ENCODE results near the gene ABR.
"Not testable (repeated sequence)": the region's sequence is repeated elsewhere in the genome, so short reads cannot be mapped to it uniquely, and the experiment has no call there.

Gene ABR

GRCh38 chr17:1120596-1121441 is 59.0 kb downstream of the ABR start:
- DNase-seq (ENCODE audit: low spot score): no peak

GRCh38 chr17:1119924-1120323 is 59.9 kb downstream of the ABR start:
- DNase-seq (ENCODE audit: low spot score): no peak

- DNase-seq (ENCODE audit: low spot score): no peak
Observed at GRCh38 chr17:1116602-1117001, 63.2 kb downstream of the ABR start.

- DNase-seq (ENCODE audit: low spot score): no peak
Observed at GRCh38 chr17:1112875-1113274, 66.9 kb downstream of the ABR start.

- peak; percentile 31 for DNase-seq (ENCODE audit: low spot score)
Observed at GRCh38 chr17:1111599-1112443, 68.0 kb downstream of the ABR start.

- peak; percentile 82 for DNase-seq (ENCODE audit: low spot score)
Observed at GRCh38 chr17:1110862-1111598, 68.8 kb downstream of the ABR start.

GRCh38 chr17:1110541-1110861 is 69.3 kb downstream of the ABR start:
- DNase-seq (ENCODE audit: low spot score): peak; percentile 24

GRCh38 chr17:1109606-1110540 is 69.9 kb downstream of the ABR start:
- DNase-seq (ENCODE audit: low spot score): peak; percentile 84

- DNase-seq (ENCODE audit: low spot score): peak; percentile 42
Observed at GRCh38 chr17:1108765-1109605, 70.8 kb downstream of the ABR start.

- DNase-seq (ENCODE audit: low spot score): no peak
Observed at GRCh38 chr17:1108478-1108764, 71.4 kb downstream of the ABR start.

GRCh38 chr17:1107777-1108477 is 71.9 kb downstream of the ABR start:
- no peak for DNase-seq (ENCODE audit: low spot score)

GRCh38 chr17:1107083-1107776 is 72.6 kb downstream of the ABR start:
- no peak for DNase-seq (ENCODE audit: low spot score)

GRCh38 chr17:1104222-1104621 is 75.6 kb downstream of the ABR start:
- no peak for DNase-seq (ENCODE audit: low spot score)

GRCh38 chr17:1100382-1100781 is 79.4 kb downstream of the ABR start:
- no peak for DNase-seq (ENCODE audit: low spot score)

GRCh38 chr17:1099242-1099641 is 80.5 kb downstream of the ABR start:
- DNase-seq (ENCODE audit: low spot score): no peak

- DNase-seq (ENCODE audit: low spot score): not testable (repeated sequence)
Observed at GRCh38 chr17:1097972-1098744, 81.6 kb downstream of the ABR start.

GRCh38 chr17:1096215-1096614 is 83.6 kb downstream of the ABR start:
- DNase-seq (ENCODE audit: low spot score): no peak

- DNase-seq (ENCODE audit: low spot score): no peak
Observed at GRCh38 chr17:1095853-1096173, 84.0 kb downstream of the ABR start.
